ENCODE measurements around the gene PTPRN2. TPM values are rescaled to one million over a fixed set of nuclear protein-coding genes. Genes with fewer than 3 reads are reported as not detected.
"Not testable (repeated sequence)": the region's sequence is repeated elsewhere in the genome, so short reads cannot be mapped to it uniquely, and the experiment has no call there.

The PTPRN2 gene
- total RNA-seq, 1 donor from 2014 or later = 11.4 TPM

GRCh38 chr7:158049271-158049670 lies 538.4 kb downstream of the PTPRN2 start:
- no peaks in the 10 kb centered on the region for H3K36me3 Mint-ChIP-seq (ENCODE audit: insufficient read depth)
- H3K4me1 Mint-ChIP-seq (ENCODE audit: low read depth) = no peaks in the 10 kb centered on the region
- no peak overlapping the region for H3K27ac Mint-ChIP-seq
- no peak overlapping the region for H3K4me3 Mint-ChIP-seq (ENCODE audit: low read depth)
- DNase-seq (ENCODE audit: low spot score, unreplicated experiment) = no peak
- TF ChIP-seq, protein P1, sequence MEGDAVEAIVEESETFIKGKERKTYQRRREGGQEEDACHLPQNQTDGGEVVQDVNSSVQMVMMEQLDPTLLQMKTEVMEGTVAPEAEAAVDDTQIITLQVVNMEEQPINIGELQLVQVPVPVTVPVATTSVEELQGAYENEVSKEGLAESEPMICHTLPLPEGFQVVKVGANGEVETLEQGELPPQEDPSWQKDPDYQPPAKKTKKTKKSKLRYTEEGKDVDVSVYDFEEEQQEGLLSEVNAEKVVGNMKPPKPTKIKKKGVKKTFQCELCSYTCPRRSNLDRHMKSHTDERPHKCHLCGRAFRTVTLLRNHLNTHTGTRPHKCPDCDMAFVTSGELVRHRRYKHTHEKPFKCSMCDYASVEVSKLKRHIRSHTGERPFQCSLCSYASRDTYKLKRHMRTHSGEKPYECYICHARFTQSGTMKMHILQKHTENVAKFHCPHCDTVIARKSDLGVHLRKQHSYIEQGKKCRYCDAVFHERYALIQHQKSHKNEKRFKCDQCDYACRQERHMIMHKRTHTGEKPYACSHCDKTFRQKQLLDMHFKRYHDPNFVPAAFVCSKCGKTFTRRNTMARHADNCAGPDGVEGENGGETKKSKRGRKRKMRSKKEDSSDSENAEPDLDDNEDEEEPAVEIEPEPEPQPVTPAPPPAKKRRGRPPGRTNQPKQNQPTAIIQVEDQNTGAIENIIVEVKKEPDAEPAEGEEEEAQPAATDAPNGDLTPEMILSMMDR (IDR thresholded peaks at IDR 0.05; ENCODE audit: unreplicated experiment) = no peak
- H3K27me3 Mint-ChIP-seq = peaks cover 3% of the 10 kb centered on the region
- H3K9me3 Mint-ChIP-seq (ENCODE audit: low read depth) = no peaks in the 10 kb centered on the region

DNA sequence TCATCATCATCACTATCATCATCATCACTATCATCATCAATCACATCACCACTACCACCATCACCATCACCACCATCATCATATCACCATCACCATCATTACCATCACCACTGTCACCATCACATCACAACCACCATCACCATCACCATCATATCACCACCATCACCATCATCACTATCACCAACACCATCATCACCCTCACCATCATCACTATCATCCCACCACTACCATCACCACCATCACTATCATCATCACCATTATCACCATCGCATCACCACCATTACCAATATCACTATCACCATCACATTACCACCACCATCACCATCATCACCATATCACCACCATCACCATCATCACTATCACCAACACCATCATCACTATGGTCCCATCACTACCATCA lies 539.1 kb downstream of the PTPRN2 start:
- Mint-ChIP-seq H3K4me1 (ENCODE audit: low read depth) (no peaks in the 10 kb centered on the region), H3K36me3 (ENCODE audit: insufficient read depth) (no peaks in the 10 kb centered on the region), H3K4me3 (ENCODE audit: low read depth) (no peak overlapping the region), H3K9me3 (ENCODE audit: low read depth) (no peaks in the 10 kb centered on the region), H3K27me3 (peaks cover 3% of the 10 kb centered on the region), H3K27ac (no peak overlapping the region)
- TF ChIP-seq, protein P1 (IDR thresholded peaks at IDR 0.05; ENCODE audit: unreplicated experiment) = no peak
- no peak for DNase-seq (ENCODE audit: low spot score, unreplicated experiment)

- no peaks in the 10 kb centered on the region for H3K4me1 Mint-ChIP-seq (ENCODE audit: low read depth)
Measured at GRCh38 chr7:158047391-158048059, 540.1 kb downstream of the PTPRN2 start.

GRCh38 chr7:158046246-158046645 lies 541.4 kb downstream of the PTPRN2 start:
- DNase-seq (ENCODE audit: low spot score, unreplicated experiment); H3K27ac Mint-ChIP-seq; H3K27me3 Mint-ChIP-seq; H3K4me3 Mint-ChIP-seq (ENCODE audit: low read depth); H3K36me3 Mint-ChIP-seq (ENCODE audit: insufficient read depth); H3K4me1 Mint-ChIP-seq (ENCODE audit: low read depth); H3K9me3 Mint-ChIP-seq (ENCODE audit: low read depth): not testable (repeated sequence)

More at GRCh38 chr7:158047391-158048059, 540.1 kb downstream of the PTPRN2 start:
- Mint-ChIP-seq H3K27me3 (peaks cover 3% of the 10 kb centered on the region), H3K27ac (no peak overlapping the region), H3K9me3 (ENCODE audit: low read depth) (no peaks in the 10 kb centered on the region), H3K4me3 (ENCODE audit: low read depth) (no peak overlapping the region), H3K36me3 (ENCODE audit: insufficient read depth) (no peaks in the 10 kb centered on the region)
- TF ChIP-seq, protein P1 (IDR thresholded peaks at IDR 0.05; ENCODE audit: unreplicated experiment) = no peak
- DNase-seq (ENCODE audit: low spot score, unreplicated experiment) = no peak

- H3K27ac Mint-ChIP-seq = no peak overlapping the region
Measured at GRCh38 chr7:158044482-158044823, 543.2 kb downstream of the PTPRN2 start.

More at GRCh38 chr7:158044482-158044823, 543.2 kb downstream of the PTPRN2 start:
- Mint-ChIP-seq H3K4me1 (ENCODE audit: low read depth) (no peaks in the 10 kb centered on the region), H3K36me3 (ENCODE audit: insufficient read depth) (peaks cover 2% of the 10 kb centered on the region), H3K4me3 (ENCODE audit: low read depth) (no peak overlapping the region), H3K9me3 (ENCODE audit: low read depth) (peaks cover 10% of the 10 kb centered on the region), H3K27me3 (no peaks in the 10 kb centered on the region)
- no peak for DNase-seq (ENCODE audit: low spot score, unreplicated experiment)
- TF ChIP-seq, protein P1 (IDR thresholded peaks at IDR 0.05; ENCODE audit: unreplicated experiment) = no peak
